GM21825 (cell line): ENCODE measurements around the gene BANP.
"Not testable (repeated sequence)": the region's sequence is repeated elsewhere in the genome, so short reads cannot be mapped to it uniquely, and the experiment has no call there.

Experiments
- ATAC-seq: cut with Tn5 transposase; IDR thresholded peaks from one replicate; pipeline ENCODE4 v1.9.1; 2021; ENCODE audit warnings: mild to moderate bottlenecking, moderate library complexity; ENCODE audit not compliant: unreplicated experiment

Gene BANP

GRCh38 chr16:87950765-87951551 lies at the start of gene BANP:
BANP (plus strand) TSS chr16:87951434; CDS start chr16:87975116, 23,682 bp downstream.
- peak; percentile 85 for ATAC-seq

- not testable (repeated sequence) for ATAC-seq
Observed at GRCh38 chr16:87904963-87905362, 46.3 kb upstream of the BANP start.

GRCh38 chr16:87905521-87905920 lies 45.7 kb upstream of the BANP start:
- ATAC-seq: not testable (repeated sequence)

- ATAC-seq: not testable (repeated sequence)
Observed at GRCh38 chr16:87908101-87908500, 43.1 kb upstream of the BANP start.

GRCh38 chr16:87909203-87909935 lies 41.9 kb upstream of the BANP start:
- peak; percentile 88 for ATAC-seq

- not testable (repeated sequence) for ATAC-seq
Observed at GRCh38 chr16:87911106-87911763, 40.0 kb upstream of the BANP start.

GRCh38 chr16:87912691-87913090 lies 38.5 kb upstream of the BANP start:
- ATAC-seq: not testable (repeated sequence)

GRCh38 chr16:87914021-87914725 lies 37.1 kb upstream of the BANP start:
- not testable (repeated sequence) for ATAC-seq

GRCh38 chr16:87914812-87915211 lies 36.4 kb upstream of the BANP start:
- no peak for ATAC-seq

- no peak for ATAC-seq
Observed at GRCh38 chr16:87917503-87917902, 33.7 kb upstream of the BANP start.

- no peak for ATAC-seq
Observed at GRCh38 chr16:87918338-87918737, 32.9 kb upstream of the BANP start.

- no peak for ATAC-seq
Observed at GRCh38 chr16:87918866-87919680, 32.2 kb upstream of the BANP start.

GRCh38 chr16:87919681-87919994 lies 31.6 kb upstream of the BANP start:
- no peak for ATAC-seq

GRCh38 chr16:87921236-87921773 lies 29.9 kb upstream of the BANP start:
- no peak for ATAC-seq

GRCh38 chr16:87922250-87922871 lies 28.9 kb upstream of the BANP start:
- ATAC-seq: no peak

GRCh38 chr16:87924041-87924810 lies 27.0 kb upstream of the BANP start:
- ATAC-seq: peak; percentile 84

GRCh38 chr16:87924811-87925670 lies 26.2 kb upstream of the BANP start:
- ATAC-seq: no peak
